ENCODE results near the gene LRCOL1.

GRCh38 chr12:132571598-132571997 is 38.8 kb downstream of the LRCOL1 start:
- TF ChIP-seq CTCF (IDR thresholded peaks at IDR 0.05; ENCODE audit: borderline replicate concordance, extremely low read depth, low read length, poor library complexity, severe bottlenecking): no peak
- TF ChIP-seq EZH2 (IDR thresholded peaks at IDR 0.05; ENCODE audit: borderline replicate concordance, low read depth, low read length, severe bottlenecking): no peak

Data from DND-41 (cell line).